ENCODE data around the gene CELSR1.

CELSR1 gene

GRCh38 chr22:46578251-46578823, 40.9 kb upstream of the CELSR1 start:
- Histone ChIP-seq H3K4me3 (ENCODE audit: low read length) (peak overlapping the region; percentile 89), H3F3A (ENCODE audit: control insufficient read depth, insufficient read depth) (peaks cover 13% of the 10 kb centered on the region), H3K9me2 (replicated peaks; ENCODE audit: control insufficient read depth, low read length) (no peaks in the 10 kb centered on the region), H3K9me3 (ENCODE audit: control insufficient read depth, insufficient read depth, low read length) (no peaks in the 10 kb centered on the region), H3K27me3 (ENCODE audit: control insufficient read depth, low read length) (peaks cover 11% of the 10 kb centered on the region), H3K4me1 (ENCODE audit: control insufficient read depth, low read length) (peaks cover 67% of the 10 kb centered on the region), H3K79me2 (ENCODE audit: control insufficient read depth, low read length) (peaks cover 37% of the 10 kb centered on the region), H3K36me3 (ENCODE audit: control insufficient read depth, low read length) (no peaks in the 10 kb centered on the region), H4K20me1 (ENCODE audit: control insufficient read depth, insufficient read depth, low read depth, low read length) (no peaks in the 10 kb centered on the region), H3K27ac (ENCODE audit: low read depth, low read length) (no peak overlapping the region), H3K4me2 (ENCODE audit: low read length) (peak overlapping the region; percentile 100)
- TF ChIP-seq EZH2phosphoT487 (IDR thresholded peaks at IDR 0.05; ENCODE audit: borderline replicate concordance, low read length) (no peak), CTCF (IDR thresholded peaks at IDR 0.05; ENCODE audit: low read depth, low read length, poor library complexity, severe bottlenecking) (no peak)

GRCh38 chr22:46577368-46578249, 40.2 kb upstream of the CELSR1 start:
- TF ChIP-seq CTCF (IDR thresholded peaks at IDR 0.05; ENCODE audit: low read depth, low read length, poor library complexity, severe bottlenecking) (no peak), EZH2phosphoT487 (IDR thresholded peaks at IDR 0.05; ENCODE audit: borderline replicate concordance, low read length) (no peak)
- Histone ChIP-seq H3K9me2 (replicated peaks; ENCODE audit: control insufficient read depth, low read length) (no peaks in the 10 kb centered on the region), H3K79me2 (ENCODE audit: control insufficient read depth, low read length) (peaks cover 35% of the 10 kb centered on the region), H3K27ac (ENCODE audit: low read depth, low read length) (no peak overlapping the region), H3K4me2 (ENCODE audit: low read length) (peak overlapping the region; percentile 100), H3K9me3 (ENCODE audit: control insufficient read depth, insufficient read depth, low read length) (no peaks in the 10 kb centered on the region), H3K4me3 (ENCODE audit: low read length) (peak overlapping the region; percentile 89), H3K27me3 (ENCODE audit: control insufficient read depth, low read length) (peaks cover 11% of the 10 kb centered on the region), H3F3A (ENCODE audit: control insufficient read depth, insufficient read depth) (peaks cover 11% of the 10 kb centered on the region), H4K20me1 (ENCODE audit: control insufficient read depth, insufficient read depth, low read depth, low read length) (no peaks in the 10 kb centered on the region), H3K4me1 (ENCODE audit: control insufficient read depth, low read length) (peaks cover 60% of the 10 kb centered on the region), H3K36me3 (ENCODE audit: control insufficient read depth, low read length) (no peaks in the 10 kb centered on the region)

- H3K4me1 ChIP-seq (ENCODE audit: control insufficient read depth, low read length), result peaks cover 51% of the 10 kb centered on the region
Measured at GRCh38 chr22:46576556-46577367, 39.3 kb upstream of the CELSR1 start.

More at GRCh38 chr22:46576556-46577367, 39.3 kb upstream of the CELSR1 start:
- H3K36me3 ChIP-seq (ENCODE audit: control insufficient read depth, low read length), result no peaks in the 10 kb centered on the region
- H4K20me1 ChIP-seq (ENCODE audit: control insufficient read depth, insufficient read depth, low read depth, low read length), result no peaks in the 10 kb centered on the region
- H3K79me2 ChIP-seq (ENCODE audit: control insufficient read depth, low read length), result peaks cover 26% of the 10 kb centered on the region
- H3K27ac ChIP-seq (ENCODE audit: low read depth, low read length), result no peak overlapping the region
- peak overlapping the region; percentile 71 for H3K4me2 ChIP-seq (ENCODE audit: low read length)
- TF ChIP-seq CTCF (IDR thresholded peaks at IDR 0.05; ENCODE audit: low read depth, low read length, poor library complexity, severe bottlenecking), result no peak
- no peak for TF ChIP-seq EZH2phosphoT487 (IDR thresholded peaks at IDR 0.05; ENCODE audit: borderline replicate concordance, low read length)
- H3K4me3 ChIP-seq (ENCODE audit: low read length), result peak overlapping the region; percentile 89
- peaks cover 11% of the 10 kb centered on the region for H3F3A ChIP-seq (ENCODE audit: control insufficient read depth, insufficient read depth)
- no peaks in the 10 kb centered on the region for H3K9me2 ChIP-seq (replicated peaks; ENCODE audit: control insufficient read depth, low read length)
- peaks cover 5% of the 10 kb centered on the region for H3K9me3 ChIP-seq (ENCODE audit: control insufficient read depth, insufficient read depth, low read length)
- H3K27me3 ChIP-seq (ENCODE audit: control insufficient read depth, low read length), result peaks cover 11% of the 10 kb centered on the region

Data from DOHH2 (cell line).